Measurements from ENCODE around the gene LAIR1. TPM values are rescaled to one million over a fixed set of nuclear protein-coding genes. Genes with fewer than 3 reads are reported as not detected.

Gene LAIR1
- total RNA-seq, 4 donors from 2014 or later, result 1.0 to 1.9 (median 1.5) TPM

DNA sequence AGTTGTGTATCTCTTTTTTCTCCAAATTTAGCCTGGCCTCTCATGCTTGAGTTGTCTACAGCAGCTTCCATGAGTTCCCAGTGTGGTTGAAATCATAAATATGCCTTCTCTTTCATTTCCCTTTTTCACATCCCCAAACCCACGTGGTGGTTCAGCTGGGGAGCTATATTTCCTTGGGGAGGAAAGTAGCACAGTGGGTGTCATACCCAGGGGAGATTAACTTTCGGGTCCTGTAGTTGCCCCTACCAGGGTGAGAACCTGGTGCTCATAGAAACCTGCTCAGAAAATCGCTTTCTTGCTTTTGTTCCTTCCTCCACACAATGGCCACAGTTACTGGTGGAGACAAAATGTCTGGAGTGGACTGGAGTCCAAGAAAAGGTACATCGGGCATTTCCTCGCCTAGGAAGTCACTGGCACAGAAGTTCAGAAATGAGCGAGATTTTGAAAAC, 18.8 kb downstream of the LAIR1 start:
- Histone ChIP-seq H3K4me1 (no peaks in the 10 kb centered on the region), H3K27me3 (peaks cover 3% of the 10 kb centered on the region), H3K4me3 (no peak overlapping the region), H3K36me3 (no peaks in the 10 kb centered on the region), H3K9me3 (no peaks in the 10 kb centered on the region), H3K27ac (no peak overlapping the region)
- 78% methylated on average over 6 of the region's 6 CpGs for WGBS
- TF ChIP-seq, protein P1, sequence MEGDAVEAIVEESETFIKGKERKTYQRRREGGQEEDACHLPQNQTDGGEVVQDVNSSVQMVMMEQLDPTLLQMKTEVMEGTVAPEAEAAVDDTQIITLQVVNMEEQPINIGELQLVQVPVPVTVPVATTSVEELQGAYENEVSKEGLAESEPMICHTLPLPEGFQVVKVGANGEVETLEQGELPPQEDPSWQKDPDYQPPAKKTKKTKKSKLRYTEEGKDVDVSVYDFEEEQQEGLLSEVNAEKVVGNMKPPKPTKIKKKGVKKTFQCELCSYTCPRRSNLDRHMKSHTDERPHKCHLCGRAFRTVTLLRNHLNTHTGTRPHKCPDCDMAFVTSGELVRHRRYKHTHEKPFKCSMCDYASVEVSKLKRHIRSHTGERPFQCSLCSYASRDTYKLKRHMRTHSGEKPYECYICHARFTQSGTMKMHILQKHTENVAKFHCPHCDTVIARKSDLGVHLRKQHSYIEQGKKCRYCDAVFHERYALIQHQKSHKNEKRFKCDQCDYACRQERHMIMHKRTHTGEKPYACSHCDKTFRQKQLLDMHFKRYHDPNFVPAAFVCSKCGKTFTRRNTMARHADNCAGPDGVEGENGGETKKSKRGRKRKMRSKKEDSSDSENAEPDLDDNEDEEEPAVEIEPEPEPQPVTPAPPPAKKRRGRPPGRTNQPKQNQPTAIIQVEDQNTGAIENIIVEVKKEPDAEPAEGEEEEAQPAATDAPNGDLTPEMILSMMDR (IDR thresholded peaks at IDR 0.05), result no peak
- no peak for TF ChIP-seq POLR2AphosphoS5 (IDR thresholded peaks at IDR 0.05)
- TF ChIP-seq POLR2A (IDR thresholded peaks at IDR 0.05), result no peak
- TF ChIP-seq EP300 (IDR thresholded peaks at IDR 0.05), result no peak
- DNase-seq (ENCODE audit: low spot score in 2 of 2), result no peak

GRCh38 chr19:54343868-54344267, 20.9 kb downstream of the LAIR1 start:
- Histone ChIP-seq H3K36me3 (no peaks in the 10 kb centered on the region), H3K9me3 (no peaks in the 10 kb centered on the region), H3K4me1 (no peaks in the 10 kb centered on the region), H3K4me3 (no peak overlapping the region), H3K27ac (no peak overlapping the region), H3K27me3 (peaks cover 1% of the 10 kb centered on the region)
- no peak for DNase-seq (ENCODE audit: low spot score in 2 of 2)
- TF ChIP-seq POLR2AphosphoS5 (IDR thresholded peaks at IDR 0.05) (no peak), POLR2A (IDR thresholded peaks at IDR 0.05) (no peak)
- TF ChIP-seq, protein P1 (IDR thresholded peaks at IDR 0.05), result no peak
- 69% methylated on average over 4 of the region's 4 CpGs for WGBS

DNA sequence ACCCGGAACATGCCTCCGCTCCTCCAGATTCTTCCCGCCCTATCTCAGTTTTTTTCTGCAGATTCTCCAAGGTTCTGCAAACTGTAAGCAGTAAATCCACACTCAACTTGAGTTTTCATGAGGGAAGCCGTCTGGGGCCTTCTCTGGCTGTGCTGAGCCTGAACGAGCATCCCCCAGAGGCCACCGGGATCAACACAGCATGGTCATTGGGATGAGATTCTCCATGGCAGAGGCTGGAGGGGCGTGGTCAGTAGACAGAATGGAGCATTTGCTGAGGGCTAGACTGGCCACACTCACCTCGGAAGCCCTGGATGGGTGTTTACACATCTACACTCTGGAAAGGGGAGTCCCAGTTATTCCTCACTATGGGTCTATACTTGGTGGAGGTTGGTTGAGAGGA, 23.4 kb downstream of the LAIR1 start:
- no peak for TF ChIP-seq POLR2AphosphoS5 (IDR thresholded peaks at IDR 0.05)
- no peak for TF ChIP-seq EP300 (IDR thresholded peaks at IDR 0.05)
- TF ChIP-seq, protein P1 (IDR thresholded peaks at IDR 0.05), result no peak
- TF ChIP-seq POLR2A (IDR thresholded peaks at IDR 0.05), result no peak
- no peak for DNase-seq (ENCODE audit: low spot score in 2 of 2)
- Histone ChIP-seq H3K9me3 (no peaks in the 10 kb centered on the region), H3K36me3 (no peaks in the 10 kb centered on the region), H3K27me3 (peaks cover 6% of the 10 kb centered on the region), H3K4me1 (no peaks in the 10 kb centered on the region), H3K27ac (no peak overlapping the region), H3K4me3 (no peak overlapping the region)
- 79% methylated on average over 8 of the region's 8 CpGs for WGBS

DNA sequence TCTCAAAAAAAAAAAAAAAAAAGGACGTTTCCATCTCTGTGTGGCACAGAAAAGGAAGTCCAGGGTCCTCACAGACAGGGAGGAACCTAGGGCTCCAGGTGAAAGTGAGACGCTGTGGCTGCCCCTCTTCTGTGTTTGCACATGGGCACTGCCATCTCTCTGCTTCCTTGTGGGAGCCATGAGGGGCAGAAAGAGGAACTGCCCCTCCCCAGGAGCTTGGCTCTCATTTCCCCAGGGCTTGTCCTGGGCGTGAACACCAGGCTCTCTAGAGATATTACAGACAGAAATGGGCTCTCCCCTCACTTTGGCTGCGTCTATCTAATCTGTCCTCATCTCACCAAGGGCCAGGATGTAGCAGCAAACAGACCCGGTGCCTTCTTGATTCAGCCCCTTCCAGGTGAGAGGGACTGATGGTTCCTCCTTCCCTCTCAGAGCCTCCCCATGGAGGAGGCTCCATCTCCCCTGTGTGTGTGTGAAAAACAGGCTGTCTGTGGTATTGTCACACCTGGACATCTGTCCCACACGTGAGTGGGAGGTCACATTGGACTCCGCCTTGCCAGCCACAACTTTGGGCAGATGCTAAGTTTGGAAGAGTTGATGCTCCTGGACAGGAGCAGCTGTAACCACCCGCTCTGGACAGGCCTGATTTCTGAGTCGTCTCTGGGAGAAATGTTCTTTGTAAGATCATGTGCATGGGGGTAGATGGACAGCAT, 24.9 kb downstream of the LAIR1 start:
- Histone ChIP-seq H3K4me3 (no peak overlapping the region), H3K36me3 (no peaks in the 10 kb centered on the region), H3K4me1 (no peaks in the 10 kb centered on the region), H3K27me3 (peaks cover 6% of the 10 kb centered on the region), H3K27ac (no peak overlapping the region), H3K9me3 (no peaks in the 10 kb centered on the region)
- 46% methylated on average over 8 of the region's 9 CpGs for WGBS
- TF ChIP-seq, protein P1 (IDR thresholded peaks at IDR 0.05), result no peak
- TF ChIP-seq EP300 (IDR thresholded peaks at IDR 0.05) (no peak), POLR2A (IDR thresholded peaks at IDR 0.05) (no peak), POLR2AphosphoS5 (IDR thresholded peaks at IDR 0.05) (no peak)
- peak in 1 of 2 donors; percentile 58 for DNase-seq (ENCODE audit: low spot score in 2 of 2)

GRCh38 chr19:54338521-54338920, 26.2 kb downstream of the LAIR1 start:
- H3K27me3 ChIP-seq, result peaks cover 6% of the 10 kb centered on the region
- no peaks in the 10 kb centered on the region for H3K4me1 ChIP-seq
- no peak for DNase-seq (ENCODE audit: low spot score in 2 of 2)
- no peaks in the 10 kb centered on the region for H3K9me3 ChIP-seq
- no peaks in the 10 kb centered on the region for H3K36me3 ChIP-seq
- H3K4me3 ChIP-seq, result no peak overlapping the region
- TF ChIP-seq, protein P1 (IDR thresholded peaks at IDR 0.05), result no peak
- TF ChIP-seq POLR2AphosphoS5 (IDR thresholded peaks at IDR 0.05), result no peak
- no peak for TF ChIP-seq EP300 (IDR thresholded peaks at IDR 0.05)
- no peak for TF ChIP-seq POLR2A (IDR thresholded peaks at IDR 0.05)
- H3K27ac ChIP-seq, result no peak overlapping the region
- WGBS, result 78% methylated on average over 4 of the region's 6 CpGs

All from suprapubic skin (tissue), 4 donors.